GM10266 (cell line): ENCODE results near the gene GJD3.

Experiments
- DNase-seq: peaks from one replicate; pipeline ENCODE4 v3.0.0; 2012; ENCODE audit errors: extremely low spot score
- CTCF ChIP-seq: IDR thresholded peaks from 2 replicates; pipeline ENCODE4 v1.5.1; 2012; ENCODE audit warnings: mild to moderate bottlenecking, low read depth; ENCODE audit not compliant: control insufficient read depth, insufficient read depth; ENCODE audit errors: missing control alignments

Gene GJD3

GRCh38 chr17:40354221-40355122 is 10.1 kb downstream of the GJD3 start:
- DNase-seq, result no peak

GRCh38 chr17:40352779-40353394 is 11.7 kb downstream of the GJD3 start:
- TF ChIP-seq CTCF, result no peak
- DNase-seq, result no peak

More at GRCh38 chr17:40354221-40355122, 10.1 kb downstream of the GJD3 start:
- no peak for TF ChIP-seq CTCF

GRCh38 chr17:40352237-40352778 is 12.2 kb downstream of the GJD3 start:
- TF ChIP-seq CTCF, result no peak
- DNase-seq, result no peak

GRCh38 chr17:40351359-40352236 is 12.9 kb downstream of the GJD3 start:
- TF ChIP-seq CTCF, result no peak
- no peak for DNase-seq

GRCh38 chr17:40350689-40351358 is 13.7 kb downstream of the GJD3 start:
- TF ChIP-seq CTCF, result no peak
- DNase-seq, result no peak

GRCh38 chr17:40349895-40350688 is 14.4 kb downstream of the GJD3 start:
- TF ChIP-seq CTCF, result no peak
- no peak for DNase-seq
